8988T (cell line): ENCODE measurements around the gene GIMAP6.
"Not testable (repeated sequence)": the region's sequence is repeated elsewhere in the genome, so short reads cannot be mapped to it uniquely, and the experiment has no call there.

Experiments used
- DNase-seq: peaks from one replicate; pipeline ENCODE4 v3.0.0; 2011

GIMAP6 gene

DNA sequence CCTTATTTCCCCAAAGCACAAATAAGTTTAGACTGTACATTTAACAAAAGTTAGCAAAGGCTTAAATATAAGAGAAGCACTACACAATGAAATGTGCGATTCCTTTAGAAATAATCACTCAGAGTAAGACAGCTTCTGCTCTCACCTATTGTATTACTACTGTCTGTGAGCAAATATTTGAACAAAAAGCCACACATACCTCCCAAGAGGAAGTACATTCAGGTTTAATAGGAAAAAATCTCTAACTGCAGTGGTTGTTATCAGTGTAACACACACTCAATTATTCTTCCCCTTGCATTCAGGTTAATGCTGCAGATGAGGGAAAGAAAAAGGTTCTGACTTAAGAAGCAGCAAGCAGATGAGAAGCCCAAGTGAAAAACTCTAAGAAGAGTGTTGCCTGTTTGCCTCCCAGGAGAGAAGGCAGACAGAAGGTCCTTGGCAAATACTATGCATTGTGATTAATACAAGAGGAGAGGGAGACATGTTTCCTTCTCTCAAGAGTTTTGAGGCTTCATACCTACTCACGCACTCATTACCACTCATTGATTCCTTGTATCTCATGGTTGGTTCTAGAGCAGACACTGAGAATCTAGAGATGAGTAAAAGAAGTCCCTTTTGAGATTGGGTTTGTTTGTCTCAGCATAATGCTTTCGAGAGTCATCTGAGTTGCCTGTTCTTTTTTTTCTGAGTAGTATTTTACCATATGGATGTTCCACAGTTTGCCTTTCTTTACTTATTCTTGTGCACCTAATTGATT, 51.4 kb downstream of the GIMAP6 start:
- no peak for DNase-seq

DNA sequence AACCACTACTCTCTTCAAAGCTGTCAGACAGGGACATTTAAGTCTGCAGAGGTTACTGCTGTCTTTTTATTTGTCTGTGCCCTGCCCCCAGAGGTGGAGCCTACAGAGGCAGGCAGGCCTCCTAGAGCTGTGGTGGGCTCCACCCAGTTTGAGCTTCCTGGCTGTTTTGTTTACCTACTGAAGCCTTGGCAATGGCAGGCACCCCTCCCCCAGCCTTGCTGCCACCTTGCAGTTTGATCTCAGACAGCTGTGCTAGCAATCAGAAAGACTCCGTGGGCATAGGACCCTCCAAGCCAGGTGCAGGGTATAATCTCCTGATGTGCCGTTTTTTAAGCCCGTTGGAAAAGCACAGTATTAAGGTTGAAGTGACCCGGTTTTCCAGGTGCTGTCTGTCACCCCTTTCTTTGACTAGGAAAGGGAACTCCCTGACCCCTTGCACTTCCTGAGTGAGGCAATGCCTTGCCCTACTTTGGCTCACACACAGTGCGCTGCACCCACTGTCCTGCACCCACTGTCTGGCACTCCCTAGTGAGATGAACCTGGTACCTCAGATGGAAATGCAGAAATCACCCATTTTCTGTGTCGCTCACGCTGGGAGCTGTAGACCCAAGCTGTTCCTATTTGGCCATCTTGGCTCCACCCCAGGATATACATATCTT, 52.1 kb downstream of the GIMAP6 start:
- DNase-seq = not testable (repeated sequence)
